ENCODE measurements around the gene PTGIS.

DNA sequence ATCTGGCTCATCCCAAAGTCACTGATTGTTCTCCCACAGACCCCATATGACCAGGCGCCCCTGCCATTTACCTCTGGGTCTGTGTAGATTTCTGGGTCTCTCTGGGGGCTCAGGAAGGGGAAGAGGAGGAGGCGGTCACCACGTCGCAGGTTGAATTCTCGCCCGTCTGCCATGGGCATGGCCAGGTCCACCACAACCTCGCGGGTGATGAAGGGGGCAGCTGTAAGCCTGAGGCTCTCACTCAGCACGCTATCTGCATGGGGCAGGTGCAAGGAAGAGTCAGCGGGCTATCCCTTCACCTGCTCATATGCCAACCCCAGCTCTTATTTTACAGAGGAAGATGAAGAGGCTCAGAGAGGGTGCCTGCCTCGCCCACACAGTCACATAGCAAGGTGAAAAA is 54.9 kb downstream of the PTGIS start:
- TF ChIP-seq, protein P1, sequence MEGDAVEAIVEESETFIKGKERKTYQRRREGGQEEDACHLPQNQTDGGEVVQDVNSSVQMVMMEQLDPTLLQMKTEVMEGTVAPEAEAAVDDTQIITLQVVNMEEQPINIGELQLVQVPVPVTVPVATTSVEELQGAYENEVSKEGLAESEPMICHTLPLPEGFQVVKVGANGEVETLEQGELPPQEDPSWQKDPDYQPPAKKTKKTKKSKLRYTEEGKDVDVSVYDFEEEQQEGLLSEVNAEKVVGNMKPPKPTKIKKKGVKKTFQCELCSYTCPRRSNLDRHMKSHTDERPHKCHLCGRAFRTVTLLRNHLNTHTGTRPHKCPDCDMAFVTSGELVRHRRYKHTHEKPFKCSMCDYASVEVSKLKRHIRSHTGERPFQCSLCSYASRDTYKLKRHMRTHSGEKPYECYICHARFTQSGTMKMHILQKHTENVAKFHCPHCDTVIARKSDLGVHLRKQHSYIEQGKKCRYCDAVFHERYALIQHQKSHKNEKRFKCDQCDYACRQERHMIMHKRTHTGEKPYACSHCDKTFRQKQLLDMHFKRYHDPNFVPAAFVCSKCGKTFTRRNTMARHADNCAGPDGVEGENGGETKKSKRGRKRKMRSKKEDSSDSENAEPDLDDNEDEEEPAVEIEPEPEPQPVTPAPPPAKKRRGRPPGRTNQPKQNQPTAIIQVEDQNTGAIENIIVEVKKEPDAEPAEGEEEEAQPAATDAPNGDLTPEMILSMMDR (IDR thresholded peaks at IDR 0.05): no peak
- no peak for TF ChIP-seq POLR2A (IDR thresholded peaks at IDR 0.05)
